ENCODE results near the gene VCX2.
"Not testable (repeated sequence)": the region's sequence is repeated elsewhere in the genome, so short reads cannot be mapped to it uniquely, and the experiment has no call there.

Gene VCX2

DNA sequence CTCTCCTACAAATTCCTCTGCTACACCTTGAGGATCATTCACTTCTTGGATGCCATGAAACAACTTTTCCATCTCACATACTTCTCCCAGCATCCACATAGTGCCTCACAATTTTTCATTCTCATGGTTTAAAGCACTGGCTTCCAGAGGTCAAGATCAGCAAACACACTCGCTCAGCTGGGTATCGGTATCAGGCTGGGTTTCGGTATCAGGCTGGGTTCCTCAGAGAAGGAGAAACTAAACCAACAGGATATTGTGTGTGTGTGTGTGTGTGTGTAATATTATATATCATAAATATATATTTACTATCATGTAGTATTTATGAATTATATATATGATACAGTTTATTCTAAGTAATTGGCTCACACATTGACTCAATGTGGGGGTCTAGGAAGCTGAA lies at the start of gene VCX2:
VCX2 (minus strand) TSS at position 99 of the 400 bp plus-strand sequence. CDS start 624 bp downstream, outside the sequence.
- not testable (repeated sequence) for DNase-seq (ENCODE audit: low read depth)

DNA sequence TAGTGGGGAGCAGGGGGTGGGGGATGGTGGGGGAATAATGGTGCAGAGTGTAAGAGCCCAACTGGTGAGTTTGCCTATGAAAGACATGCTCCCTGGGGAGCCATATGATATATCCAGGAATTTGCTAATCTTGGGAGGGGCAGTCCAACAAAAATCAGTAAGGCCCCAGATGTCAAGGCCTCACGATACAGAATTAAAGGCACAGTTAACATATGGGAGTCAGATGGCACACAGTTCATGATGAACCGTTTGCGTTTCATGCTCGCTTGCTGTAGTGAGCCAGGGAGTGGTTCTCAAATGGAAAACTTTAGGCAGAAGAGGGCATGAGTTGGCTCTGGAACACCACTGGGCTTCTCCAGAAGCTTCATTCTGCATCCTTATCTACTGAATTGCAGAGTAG lies 33.9 kb upstream of the VCX2 start:
- DNase-seq (ENCODE audit: low read depth): no peak

DNA sequence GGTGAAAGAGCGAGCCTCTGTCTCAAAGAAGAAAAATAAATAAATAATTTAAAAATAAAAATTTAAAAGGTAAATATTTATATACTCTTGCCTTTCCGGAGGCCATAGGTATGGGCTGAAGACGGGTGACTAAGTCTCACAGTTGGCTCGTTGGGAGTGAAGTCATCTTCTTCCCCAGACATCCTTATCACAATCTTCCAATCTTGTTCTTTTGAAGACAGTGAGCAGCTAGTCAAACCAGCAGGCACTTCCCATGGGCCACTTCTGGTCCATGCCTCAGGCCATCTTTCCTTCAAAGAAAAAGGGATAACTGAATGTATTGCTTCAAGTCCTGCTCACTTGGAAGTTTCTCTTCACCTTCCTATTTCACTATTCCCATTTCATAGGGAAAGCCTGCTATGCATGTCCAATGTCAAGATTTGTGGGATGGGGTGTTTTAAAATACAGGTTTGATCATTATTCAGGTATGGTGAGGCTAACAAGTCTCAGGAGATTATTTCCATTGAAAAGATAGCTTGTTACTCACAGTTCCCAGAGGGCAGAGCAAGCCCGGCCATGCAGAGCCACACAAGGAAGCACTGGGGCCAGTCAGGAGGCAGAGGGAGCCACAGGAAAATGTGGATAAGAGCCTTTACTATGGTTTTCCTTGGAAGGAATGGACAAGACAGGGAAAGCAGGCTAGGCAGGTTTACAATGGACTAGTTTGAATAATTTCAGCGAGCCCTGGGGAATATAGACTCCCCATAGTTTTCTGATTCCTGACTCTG lies 33.3 kb upstream of the VCX2 start:
- DNase-seq (ENCODE audit: low read depth): no peak

DNA sequence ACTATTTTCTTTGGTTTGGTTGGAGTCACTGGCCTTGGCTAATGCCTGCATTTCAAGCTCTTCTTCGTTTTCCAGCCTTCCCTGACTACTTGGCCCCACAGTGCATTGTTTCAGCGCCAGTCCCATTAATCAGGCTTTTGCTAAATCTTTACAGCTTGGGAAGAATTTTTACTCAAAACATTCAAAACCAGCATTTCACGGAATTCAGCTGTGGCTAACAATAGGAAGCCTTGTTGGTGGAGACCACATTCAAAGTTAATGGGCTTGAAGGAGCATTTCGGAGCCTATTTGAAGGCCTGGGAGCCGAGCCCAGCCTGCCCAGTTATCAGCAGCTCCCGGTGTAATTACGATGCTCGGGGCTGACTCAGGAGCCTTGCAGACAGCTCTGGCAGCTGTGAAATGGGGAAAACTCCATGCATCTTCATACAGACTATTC lies 30.8 kb upstream of the VCX2 start:
- no peak for DNase-seq (ENCODE audit: low read depth)

DNA sequence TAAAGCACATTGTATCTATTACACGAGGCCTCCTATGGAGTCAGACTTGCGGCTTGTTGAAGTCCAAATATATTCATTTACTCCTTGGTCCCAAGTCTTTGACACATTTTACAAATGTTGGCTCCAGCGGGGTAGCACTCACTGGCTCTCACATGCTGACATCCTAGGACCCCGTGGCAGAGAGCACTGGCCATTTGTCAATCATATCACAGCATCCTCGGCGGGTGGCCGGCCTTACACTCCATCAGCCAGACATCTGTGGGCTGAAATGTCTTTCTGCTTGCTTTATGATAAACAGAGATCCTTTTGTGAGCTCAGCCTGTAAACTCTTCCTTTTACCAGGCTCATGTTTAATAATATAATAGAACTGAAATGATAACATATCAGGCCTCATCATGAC lies 25.7 kb upstream of the VCX2 start:
- DNase-seq (ENCODE audit: low read depth): no peak

DNA sequence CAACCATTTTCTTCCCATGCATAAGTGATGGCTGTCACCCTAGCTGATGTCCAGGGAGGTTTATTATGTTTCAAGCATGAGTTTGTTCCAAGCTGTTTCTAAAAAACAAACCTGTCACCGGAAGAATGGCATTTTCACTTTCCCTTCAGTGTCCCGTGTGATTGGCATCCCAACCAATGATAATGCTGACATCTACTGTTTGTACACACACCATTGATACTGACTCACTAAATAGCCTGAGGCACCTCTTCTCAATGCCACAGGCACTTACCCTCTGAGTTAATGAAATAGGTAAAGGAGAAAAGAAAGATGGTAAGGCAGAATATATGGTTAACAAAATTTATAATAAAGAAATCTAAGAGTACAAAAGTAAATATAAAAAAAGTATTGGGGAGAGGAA lies 23.1 kb upstream of the VCX2 start:
- DNase-seq (ENCODE audit: low read depth): no peak

DNA sequence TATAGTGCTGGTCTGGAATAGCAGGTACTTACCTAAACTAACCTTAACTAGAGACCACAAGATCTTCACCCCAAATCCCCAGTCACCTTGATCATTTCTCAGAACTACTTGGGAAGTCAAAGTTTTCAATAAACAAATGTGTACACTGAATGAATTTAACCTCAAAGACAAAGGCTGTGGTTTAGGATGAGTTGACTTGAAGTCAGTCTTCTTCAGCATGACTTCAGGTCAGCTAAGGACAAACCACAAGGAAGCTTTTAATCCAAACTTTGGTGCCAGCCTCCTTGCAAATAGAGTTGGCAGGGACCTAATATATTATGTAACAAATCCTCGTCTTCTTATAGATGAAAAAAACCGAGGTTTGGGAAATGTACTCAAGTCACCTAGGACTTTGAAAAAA lies 21.2 kb upstream of the VCX2 start:
- DNase-seq (ENCODE audit: low read depth): no peak

DNA sequence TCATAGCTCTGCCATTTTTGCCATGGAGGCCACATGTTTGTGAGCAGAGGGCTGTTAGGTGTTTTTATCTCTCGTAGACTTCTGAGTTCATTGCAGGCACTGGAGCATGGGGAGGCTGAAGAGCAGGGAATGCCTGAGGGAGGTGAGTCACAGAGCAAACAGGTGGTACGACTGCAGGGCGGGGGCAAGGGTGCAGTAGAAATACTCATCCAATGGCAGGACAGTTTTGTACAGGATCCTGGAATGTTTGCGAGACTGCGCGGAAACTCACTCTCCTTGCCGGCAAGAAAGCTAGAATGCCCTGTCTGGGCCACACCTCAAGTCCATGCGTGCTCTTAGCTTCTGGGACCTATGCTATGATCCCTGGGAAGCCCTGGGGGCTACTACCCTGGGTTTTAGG lies 20.0 kb upstream of the VCX2 start:
- no peak for DNase-seq (ENCODE audit: low read depth)

DNA sequence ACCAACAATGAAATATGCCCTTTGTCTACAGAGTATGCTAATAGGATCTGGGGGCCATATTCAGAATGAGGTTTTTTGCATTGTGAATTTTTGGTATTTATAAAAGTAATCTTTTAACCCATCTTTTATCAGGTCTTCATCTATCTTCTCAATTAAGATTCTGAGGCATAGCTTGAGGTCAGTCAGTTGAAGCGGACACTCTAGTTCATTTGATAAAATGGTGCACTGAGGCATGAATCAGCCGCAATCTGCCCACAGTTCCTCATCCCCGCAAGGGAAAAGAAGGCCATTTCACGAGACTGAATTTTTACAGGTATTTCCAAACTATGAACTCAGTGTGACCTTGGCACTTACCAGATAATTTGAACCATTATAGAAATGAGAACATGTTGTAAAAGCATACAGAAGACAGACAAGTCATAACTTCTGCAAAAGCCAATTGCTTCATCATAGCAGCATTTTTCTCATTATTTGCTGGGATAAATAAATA lies 19.3 kb upstream of the VCX2 start:
- DNase-seq (ENCODE audit: low read depth): no peak

DNA sequence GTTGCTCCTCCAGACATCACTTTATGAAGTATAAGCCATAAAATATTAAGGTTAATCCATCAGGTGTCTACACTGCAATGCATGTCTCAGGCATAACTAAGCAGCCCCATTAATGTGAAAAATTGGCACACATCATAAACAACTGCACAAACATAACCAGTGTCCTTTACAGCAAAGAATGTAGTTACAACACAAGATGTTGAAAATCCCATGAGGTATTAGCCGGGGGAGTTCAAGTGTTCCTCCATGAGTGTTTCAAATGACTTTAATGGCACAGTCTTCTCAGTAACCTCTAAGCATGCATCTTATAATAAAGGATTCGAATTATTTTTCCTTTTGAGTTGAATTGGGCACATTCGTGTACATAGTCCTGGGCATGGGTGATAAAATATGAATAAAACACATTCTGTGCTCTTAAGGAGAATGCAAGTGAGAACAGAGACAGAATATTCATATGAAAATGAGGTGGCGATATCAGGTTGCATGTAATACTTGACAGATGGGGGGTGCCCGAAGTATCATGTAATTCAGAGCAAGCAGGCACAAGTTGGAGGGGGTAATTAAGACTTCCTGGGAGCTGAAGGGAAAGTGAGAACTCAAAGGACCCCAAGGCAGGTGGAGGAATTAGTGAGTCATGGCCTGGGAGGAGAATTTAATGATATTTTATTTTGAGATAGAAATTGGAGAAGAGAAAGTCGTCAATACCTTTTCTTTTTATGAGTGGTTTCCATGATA lies 18.2 kb upstream of the VCX2 start:
- no peak for DNase-seq (ENCODE audit: low read depth)

DNA sequence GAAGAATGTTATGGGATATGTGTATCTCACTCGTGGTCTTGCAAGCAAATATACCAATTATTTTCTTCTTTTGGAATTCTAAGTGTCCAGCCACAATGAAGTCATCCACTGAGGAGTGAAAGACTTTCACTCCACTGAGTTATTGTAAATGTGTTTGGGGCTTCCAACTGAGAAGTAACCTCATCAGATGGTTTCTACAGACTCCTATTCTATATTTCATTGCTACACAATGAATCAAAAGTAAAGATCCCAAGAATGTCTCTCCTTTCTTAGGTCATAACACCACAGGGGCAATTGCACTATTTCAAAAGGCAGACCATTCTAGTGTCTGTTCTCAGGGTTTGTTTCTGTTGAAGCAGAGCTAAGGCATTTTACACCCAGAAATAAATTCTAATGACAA lies 12.3 kb upstream of the VCX2 start:
- DNase-seq (ENCODE audit: low read depth): no peak

DNA sequence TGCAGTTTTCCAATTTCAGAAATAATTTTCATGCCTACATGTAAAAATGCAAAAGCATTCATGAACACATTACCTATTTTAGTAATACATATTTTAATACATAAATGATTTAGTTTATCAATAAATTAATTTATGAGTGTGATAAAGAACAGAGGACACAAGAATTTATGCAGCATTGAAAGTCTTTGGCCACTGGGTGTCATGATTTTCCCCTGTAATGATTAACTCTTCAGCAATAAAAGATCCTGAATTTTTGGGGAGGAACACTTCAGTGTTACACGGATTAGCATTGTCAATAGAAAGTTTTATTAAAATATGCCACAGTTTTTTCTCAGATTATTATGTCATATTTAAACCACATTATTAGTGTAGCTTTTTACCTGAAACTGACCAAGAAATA lies 8.6 kb upstream of the VCX2 start:
- no peak for DNase-seq (ENCODE audit: low read depth)

DNA sequence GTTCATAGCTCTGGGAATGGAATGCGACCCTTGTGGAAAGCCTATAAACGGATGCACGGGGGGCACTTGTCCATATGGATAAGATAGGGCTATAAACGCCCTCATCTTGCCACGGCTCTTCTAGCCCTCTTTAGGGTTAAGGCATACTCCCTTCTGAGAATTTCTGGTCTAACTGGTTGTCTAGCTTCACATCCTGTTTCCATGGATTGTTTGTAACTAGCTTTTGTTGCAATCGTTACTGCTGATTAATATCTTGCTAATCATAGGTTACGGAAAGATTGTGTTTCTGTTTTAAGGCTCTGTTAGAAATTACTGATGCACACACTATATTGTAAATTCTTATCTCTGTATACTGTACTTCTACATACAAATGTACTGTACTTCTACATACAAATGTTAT lies 17.1 kb downstream of the VCX2 start:
- DNase-seq (ENCODE audit: low read depth): not testable (repeated sequence)

DNA sequence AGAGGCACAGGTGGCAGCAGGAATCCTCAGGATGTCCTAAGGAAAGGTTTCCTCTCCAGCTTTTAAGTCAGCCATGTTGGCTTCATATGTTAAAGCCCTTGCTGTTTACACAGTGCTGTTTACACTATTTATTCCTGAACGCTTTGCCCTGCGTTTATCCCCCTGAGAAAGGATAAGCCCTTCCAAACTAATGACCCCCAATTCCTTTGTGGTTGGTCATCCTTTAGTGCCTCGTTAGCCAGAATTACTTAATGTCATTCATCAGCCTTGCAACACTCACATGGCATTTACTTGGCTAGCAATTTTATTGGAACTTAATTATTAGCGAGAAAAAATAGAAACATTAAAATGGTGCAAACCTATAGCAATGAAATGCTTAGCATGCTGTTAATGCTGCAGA lies 23.8 kb downstream of the VCX2 start:
- no peak for DNase-seq (ENCODE audit: low read depth)

DNA sequence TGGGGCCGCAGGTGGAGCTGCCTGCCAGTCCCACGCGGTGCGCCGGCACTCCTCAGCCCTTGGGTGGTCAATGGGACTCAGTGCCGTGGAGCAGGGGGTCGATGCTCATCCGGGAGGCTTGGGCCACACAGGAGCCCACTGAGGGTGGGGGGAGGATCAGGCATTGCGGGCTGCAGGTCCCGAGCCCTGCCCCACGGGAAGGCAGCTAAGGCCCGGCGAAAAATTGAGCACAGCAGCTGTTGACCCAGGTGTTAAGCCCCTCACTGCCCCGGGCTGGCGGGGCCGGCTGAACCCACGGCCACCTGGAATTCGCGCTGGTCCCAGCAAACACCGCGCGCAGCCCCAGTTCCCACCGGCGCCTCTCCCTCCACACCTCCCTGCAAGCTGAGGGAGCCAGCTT lies 26.1 kb downstream of the VCX2 start:
- DNase-seq (ENCODE audit: low read depth): no peak

DNA sequence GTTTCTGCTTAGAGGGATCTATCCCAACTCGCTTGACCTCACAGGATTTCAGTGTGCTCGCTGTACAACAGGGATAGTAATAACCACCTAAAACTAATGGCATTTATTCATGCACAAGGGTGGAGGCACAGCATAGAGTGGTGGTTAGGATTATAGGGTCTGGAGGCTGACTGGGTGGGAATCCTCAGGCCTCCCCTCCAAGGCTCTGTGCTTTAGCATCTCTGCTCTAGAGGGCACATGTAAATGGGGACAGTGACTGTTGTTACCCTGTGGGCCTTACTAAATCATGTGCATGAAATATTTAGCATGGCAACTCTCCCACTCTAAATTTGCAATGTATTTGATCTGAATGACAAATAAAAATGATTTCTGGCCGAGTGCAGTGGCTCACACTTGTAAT lies 29.2 kb downstream of the VCX2 start:
- DNase-seq (ENCODE audit: low read depth): no peak

DNA sequence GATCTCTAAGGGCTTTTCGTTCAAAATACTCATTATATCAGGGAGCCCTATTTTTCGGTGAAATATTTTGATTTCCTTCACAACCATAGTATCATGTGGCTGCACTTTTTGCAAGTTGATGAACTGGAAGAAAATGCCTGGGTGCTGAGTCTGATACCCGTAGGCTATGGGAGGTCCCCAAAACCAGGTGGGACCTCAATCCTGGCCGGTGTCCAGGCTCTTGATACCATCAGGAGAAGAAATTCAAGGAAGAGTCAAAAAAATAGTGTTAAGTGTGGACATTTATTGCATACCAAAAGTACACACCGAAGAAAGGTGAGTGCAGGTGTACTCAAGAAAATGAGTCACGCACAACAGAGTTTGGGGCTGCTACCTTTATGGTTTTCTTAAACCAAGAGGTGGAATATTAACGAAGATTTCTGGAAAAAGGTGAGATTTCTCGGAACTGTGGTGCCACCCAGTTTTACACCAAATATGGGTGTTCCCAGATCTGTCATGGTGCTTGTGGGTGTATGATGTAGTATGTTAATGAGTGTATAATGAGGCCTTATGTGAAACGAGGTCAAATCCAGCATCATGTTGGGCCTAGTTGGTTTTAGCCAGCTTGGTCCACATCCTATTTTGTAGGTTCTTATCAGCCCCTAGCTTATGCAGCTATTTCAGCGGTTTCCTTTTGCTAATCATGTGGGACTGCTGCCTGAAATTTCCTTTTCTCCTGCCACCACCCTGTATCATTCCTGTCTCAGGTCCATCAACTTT lies 29.9 kb downstream of the VCX2 start:
- no peak for DNase-seq (ENCODE audit: low read depth)

DNA sequence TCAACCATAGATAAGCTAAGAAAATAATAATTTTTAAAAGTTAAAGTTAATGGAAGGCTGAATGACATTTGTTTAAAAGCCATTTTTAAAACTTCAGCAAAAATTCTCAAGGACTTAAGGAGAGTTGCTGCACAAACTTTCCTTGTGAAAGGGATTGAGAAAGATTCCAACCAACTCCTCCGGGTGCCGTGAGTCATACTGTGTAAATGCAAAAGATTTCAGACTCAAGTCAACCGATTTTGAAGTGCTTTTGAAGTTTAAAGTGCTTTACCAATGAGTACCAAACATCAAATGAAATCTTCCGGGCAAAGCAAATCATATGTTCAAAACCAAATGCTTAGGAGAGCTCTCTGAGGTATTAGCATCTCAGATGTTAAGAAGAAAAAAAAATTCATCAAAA lies 31.4 kb downstream of the VCX2 start:
- no peak for DNase-seq (ENCODE audit: low read depth)

DNA sequence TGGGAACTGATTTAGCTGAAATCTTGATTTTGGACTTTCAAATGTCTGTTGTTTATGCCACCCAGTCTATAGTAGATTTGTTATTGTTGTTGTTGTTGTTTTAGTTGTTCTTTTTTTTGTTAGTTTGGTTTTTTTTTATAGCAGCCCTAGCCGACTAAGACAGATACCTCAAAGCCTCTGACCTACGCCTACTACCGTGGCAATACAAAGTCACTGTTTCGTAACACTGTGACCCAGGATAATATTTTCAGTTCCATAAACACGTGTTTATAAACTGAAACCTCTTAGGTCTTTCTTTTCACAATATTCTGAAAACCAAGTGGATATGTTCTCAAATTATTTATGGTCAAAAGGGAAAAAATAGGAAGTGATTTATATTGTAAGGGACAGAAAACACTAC lies 32.8 kb downstream of the VCX2 start:
- DNase-seq (ENCODE audit: low read depth): no peak

DNA sequence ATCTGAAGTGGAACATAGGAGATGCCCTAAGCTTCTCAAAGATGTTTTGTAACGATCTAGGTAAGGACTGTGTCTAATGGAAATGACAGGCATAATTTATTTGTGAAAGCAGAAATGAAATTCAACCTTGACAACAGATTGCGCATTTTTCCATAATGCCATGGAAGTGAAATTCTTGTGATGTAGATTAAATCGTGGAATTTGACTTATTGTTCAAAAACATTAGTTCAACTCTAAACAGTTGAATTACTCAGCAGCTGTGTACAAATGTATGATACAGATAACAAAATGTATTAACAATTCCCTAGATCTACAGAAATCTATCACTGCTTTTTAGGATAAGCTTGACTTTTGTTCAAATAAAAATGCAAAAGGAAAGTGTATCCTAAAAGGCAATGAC lies 44.4 kb downstream of the VCX2 start:
- no peak for DNase-seq (ENCODE audit: low read depth)

DNA sequence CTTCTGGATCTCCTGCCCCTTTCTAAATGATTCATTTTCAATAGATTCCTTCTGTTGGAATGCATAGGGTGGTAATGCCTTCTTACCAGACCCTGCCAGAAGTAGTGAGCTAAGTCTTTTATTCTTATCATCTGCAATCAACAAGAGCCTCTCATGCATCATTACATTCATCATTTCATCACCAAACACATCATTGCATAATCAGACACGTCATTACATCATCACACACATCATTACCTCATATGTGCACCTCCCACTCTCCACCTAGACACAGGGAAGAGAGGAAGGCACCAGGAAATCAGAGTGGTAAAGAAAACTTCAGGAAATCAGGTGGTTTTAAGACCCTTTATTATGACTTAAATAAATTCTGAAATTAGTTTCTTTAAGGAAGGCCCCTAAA lies 45.0 kb downstream of the VCX2 start:
- DNase-seq (ENCODE audit: low read depth): no peak

DNA sequence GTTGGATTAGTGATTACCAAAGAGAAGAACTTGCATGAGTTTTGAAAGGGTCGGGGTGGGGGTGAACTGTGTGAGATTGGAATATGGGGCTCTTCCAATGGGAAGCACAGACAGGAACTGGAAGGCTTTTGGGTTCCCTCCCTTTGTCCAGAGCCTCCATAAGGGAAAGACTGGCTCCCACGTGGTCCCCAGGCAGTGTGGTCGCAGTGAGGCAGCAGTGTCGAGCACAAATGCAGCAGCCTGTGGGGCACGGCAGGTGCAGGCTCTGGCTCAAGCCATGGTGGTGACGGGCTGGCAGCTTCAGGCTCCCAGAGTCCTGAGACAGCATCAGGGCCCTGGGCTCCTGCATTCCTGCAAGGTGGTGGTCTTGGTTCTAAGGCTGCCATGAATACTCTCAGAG lies 45.5 kb downstream of the VCX2 start:
- DNase-seq (ENCODE audit: low read depth): no peak

DNA sequence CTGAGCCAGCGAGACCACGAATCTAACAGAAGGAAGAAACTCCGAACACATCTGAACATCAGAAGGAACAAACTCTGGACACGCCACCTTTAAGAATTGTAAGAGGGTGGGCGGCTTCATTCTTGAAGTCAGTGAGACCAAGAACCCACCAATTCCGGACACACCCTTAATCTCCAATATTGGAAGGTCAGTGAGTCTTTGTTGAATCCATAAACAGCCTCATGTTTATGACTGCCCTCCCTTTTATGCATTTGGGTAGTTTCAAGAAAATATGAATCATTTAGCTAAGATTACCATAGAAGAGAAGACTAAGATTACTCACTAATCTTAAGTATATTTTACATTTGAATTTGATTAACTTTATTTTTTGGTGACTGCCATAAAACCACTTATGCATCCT lies 48.5 kb downstream of the VCX2 start:
- no peak for DNase-seq (ENCODE audit: low read depth)

Data from T-helper 22 cell (primary cell).